RWPE2 (cell line): ENCODE results near the gene OR4E2.

ENCODE experiments used
- ATAC-seq: fragments of 200-7000 bp; cut with Tn5 transposase; 3 replicates; pipeline ENCODE4 v1.9.1; 2021; ENCODE audit warnings: low read depth
- DNase-seq: peaks from one replicate; pipeline ENCODE4 v3.0.0-alpha.2; 2020; ENCODE audit warnings: low spot score
- H3K27ac ChIP-seq: fragments of 450-650 bp; 2 replicates; pipeline ENCODE4 v1.5.1; 2017; ENCODE audit warnings: mild to moderate bottlenecking; ENCODE audit not compliant: poor library complexity, severe bottlenecking
- H3K27me3 ChIP-seq: fragments of 250-450 bp; sonication (Bioruptor Pico); 2 replicates; pipeline ENCODE4 v1.5.1; 2021; ENCODE audit warnings: mild to moderate bottlenecking, moderate library complexity; ENCODE audit not compliant: insufficient read depth, poor library complexity, severe bottlenecking
- H3K36me3 ChIP-seq: fragments of 250-450 bp; sonication (Bioruptor Pico); 2 replicates; pipeline ENCODE4 v1.5.1; 2020; ENCODE audit warnings: low read depth, mild to moderate bottlenecking, moderate library complexity
- H3K4me1 ChIP-seq: fragments of 250-450 bp; sonication (Bioruptor Pico); 2 replicates; pipeline ENCODE4 v1.5.1; 2021; ENCODE audit warnings: mild to moderate bottlenecking, moderate library complexity; ENCODE audit not compliant: insufficient read depth, poor library complexity, severe bottlenecking
- H3K4me3 ChIP-seq: fragments of 250-450 bp; sonication (Bioruptor Pico); 2 replicates; pipeline ENCODE4 v1.5.1; 2021; ENCODE audit warnings: mild to moderate bottlenecking, moderate library complexity; ENCODE audit not compliant: severe bottlenecking
- H3K9me3 ChIP-seq: fragments of 250-450 bp; sonication (Bioruptor Pico); 2 replicates; pipeline ENCODE4 v1.5.1; 2021; ENCODE audit warnings: mild to moderate bottlenecking, moderate library complexity; ENCODE audit not compliant: severe bottlenecking
- TF ChIP-seq, protein P1 (sequence below): fragments of 450-650 bp; IDR thresholded peaks from one replicate; pipeline ENCODE4 v1.5.1; 2017; ENCODE audit warnings: mild to moderate bottlenecking, moderate library complexity; ENCODE audit not compliant: poor library complexity, severe bottlenecking

Gene OR4E2

DNA sequence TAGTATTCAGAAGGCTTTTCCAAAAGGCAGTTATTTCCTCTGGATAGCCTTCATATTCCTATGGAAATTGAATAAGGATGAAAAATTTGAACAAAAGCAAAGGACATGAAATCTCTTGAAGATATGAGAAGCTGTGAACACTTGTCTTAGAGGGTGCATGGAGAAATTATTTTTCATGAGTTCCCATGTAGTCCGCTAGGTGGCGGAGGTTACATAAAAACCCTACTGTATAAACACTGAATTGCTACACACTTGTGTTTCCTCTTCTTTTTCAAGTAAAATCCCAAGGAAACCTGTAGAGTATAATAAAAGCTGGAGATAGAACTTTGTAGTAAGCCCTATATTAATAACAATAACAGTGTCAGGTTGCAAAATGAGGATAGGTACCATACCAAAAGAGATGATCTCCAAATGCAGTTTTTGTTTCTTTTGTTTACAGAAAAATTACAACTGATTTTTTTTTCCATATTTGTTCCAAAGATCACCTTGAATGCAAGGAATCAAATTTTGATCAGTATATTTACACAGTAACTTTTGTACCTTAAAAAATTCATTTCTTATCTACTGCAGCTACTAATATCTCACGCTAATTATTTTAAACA is 57.8 kb downstream of the OR4E2 start:
- peak; percentile 69 for ATAC-seq
- Histone ChIP-seq H3K27me3 (peaks cover 4% of the 10 kb centered on the region), H3K27ac (no peak overlapping the region), H3K4me3 (no peak overlapping the region), H3K36me3 (no peaks in the 10 kb centered on the region), H3K9me3 (no peaks in the 10 kb centered on the region), H3K4me1 (no peaks in the 10 kb centered on the region)
- TF ChIP-seq, protein P1, sequence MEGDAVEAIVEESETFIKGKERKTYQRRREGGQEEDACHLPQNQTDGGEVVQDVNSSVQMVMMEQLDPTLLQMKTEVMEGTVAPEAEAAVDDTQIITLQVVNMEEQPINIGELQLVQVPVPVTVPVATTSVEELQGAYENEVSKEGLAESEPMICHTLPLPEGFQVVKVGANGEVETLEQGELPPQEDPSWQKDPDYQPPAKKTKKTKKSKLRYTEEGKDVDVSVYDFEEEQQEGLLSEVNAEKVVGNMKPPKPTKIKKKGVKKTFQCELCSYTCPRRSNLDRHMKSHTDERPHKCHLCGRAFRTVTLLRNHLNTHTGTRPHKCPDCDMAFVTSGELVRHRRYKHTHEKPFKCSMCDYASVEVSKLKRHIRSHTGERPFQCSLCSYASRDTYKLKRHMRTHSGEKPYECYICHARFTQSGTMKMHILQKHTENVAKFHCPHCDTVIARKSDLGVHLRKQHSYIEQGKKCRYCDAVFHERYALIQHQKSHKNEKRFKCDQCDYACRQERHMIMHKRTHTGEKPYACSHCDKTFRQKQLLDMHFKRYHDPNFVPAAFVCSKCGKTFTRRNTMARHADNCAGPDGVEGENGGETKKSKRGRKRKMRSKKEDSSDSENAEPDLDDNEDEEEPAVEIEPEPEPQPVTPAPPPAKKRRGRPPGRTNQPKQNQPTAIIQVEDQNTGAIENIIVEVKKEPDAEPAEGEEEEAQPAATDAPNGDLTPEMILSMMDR: peak; percentile 92
- DNase-seq: no peak

- Histone ChIP-seq H3K27me3 (peaks cover 6% of the 10 kb centered on the region), H3K9me3 (no peaks in the 10 kb centered on the region), H3K4me3 (no peak overlapping the region), H3K4me1 (no peaks in the 10 kb centered on the region), H3K36me3 (no peaks in the 10 kb centered on the region), H3K27ac (no peak overlapping the region)
- TF ChIP-seq, protein P1: no peak
- ATAC-seq (no peak), DNase-seq (no peak)
These were observed 58.4 kb downstream of the OR4E2 start for GRCh38 chr14:21712036-21712435.

DNA sequence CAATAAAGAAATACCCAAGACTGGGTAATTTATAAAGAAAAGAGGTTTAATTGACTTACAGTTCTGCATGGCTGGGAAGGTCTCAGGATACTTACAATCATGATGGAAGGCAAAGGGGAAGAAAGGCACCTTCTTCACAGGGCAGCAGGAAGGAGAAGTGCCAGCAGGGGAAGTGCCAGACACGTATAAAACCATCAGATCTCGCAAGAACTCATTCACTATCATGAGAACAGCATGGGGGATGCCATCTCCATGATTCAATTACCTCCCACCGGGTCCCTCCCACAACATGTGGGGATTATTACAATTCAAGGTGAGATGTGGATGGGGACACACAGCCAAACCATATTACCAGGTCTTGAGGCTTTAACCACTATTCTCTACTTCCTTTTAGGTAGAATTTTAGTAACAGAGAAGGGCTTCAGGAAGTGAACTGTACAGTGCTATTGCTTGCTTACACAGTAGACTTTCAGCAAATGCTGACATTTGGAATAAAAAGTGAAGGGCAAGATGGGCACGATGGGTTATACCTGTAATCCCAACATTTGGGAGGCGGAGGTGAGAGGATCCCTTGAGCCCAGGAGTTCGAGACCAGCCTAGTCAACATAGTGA is 60.8 kb downstream of the OR4E2 start:
- Histone ChIP-seq H3K4me1 (no peaks in the 10 kb centered on the region), H3K27ac (no peak overlapping the region), H3K36me3 (no peaks in the 10 kb centered on the region), H3K27me3 (peaks cover 26% of the 10 kb centered on the region), H3K9me3 (no peaks in the 10 kb centered on the region), H3K4me3 (no peak overlapping the region)
- DNase-seq (no peak), ATAC-seq (no peak)
- TF ChIP-seq, protein P1: no peak
